ENCODE results near the gene ARID1B.

The ARID1B gene

DNA sequence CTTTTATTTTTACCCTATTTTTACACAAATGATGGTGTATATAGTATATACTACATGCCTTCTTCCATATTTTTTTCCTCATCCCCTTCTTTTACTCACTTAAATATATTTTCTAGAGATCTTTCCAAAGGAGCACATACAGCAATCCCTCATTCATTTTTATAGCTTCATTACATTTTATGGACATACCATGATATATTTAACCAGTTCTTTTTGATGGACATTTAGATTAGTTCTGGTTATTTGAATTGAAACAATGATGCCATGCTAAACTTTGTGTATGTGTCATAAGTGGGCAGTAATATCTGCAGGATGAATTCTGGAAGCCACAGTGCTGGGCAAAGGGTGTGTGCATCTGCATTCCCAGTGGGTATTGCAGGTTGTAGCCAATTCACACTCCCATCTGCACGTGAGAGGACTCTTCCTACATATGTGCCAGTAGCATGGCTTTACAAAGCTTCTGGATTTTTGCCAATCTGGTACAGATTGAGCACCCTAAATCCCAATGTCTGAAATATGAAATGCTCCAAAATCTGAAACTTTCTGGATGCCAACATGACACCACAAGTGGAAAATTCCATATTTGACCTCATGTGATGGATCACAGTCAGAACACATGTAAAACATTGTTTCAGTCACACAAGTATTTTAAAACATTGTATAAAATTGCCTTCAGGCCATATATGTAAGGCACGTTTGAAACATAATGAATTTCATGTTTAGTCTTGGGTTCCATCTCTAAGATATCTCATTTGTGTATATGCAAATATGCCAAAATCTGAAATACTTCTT is 127.2 kb downstream of the ARID1B start:
- TF ChIP-seq, protein P1, sequence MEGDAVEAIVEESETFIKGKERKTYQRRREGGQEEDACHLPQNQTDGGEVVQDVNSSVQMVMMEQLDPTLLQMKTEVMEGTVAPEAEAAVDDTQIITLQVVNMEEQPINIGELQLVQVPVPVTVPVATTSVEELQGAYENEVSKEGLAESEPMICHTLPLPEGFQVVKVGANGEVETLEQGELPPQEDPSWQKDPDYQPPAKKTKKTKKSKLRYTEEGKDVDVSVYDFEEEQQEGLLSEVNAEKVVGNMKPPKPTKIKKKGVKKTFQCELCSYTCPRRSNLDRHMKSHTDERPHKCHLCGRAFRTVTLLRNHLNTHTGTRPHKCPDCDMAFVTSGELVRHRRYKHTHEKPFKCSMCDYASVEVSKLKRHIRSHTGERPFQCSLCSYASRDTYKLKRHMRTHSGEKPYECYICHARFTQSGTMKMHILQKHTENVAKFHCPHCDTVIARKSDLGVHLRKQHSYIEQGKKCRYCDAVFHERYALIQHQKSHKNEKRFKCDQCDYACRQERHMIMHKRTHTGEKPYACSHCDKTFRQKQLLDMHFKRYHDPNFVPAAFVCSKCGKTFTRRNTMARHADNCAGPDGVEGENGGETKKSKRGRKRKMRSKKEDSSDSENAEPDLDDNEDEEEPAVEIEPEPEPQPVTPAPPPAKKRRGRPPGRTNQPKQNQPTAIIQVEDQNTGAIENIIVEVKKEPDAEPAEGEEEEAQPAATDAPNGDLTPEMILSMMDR (IDR thresholded peaks at IDR 0.05; ENCODE audit: low read depth, low read length, missing control alignments): no peak
- H3K4me3 ChIP-seq (replicated peaks; ENCODE audit: low read depth, low read length): no peak overlapping the region
- DNase-seq (ENCODE audit: extremely low read depth, low read depth): no peak

DNA sequence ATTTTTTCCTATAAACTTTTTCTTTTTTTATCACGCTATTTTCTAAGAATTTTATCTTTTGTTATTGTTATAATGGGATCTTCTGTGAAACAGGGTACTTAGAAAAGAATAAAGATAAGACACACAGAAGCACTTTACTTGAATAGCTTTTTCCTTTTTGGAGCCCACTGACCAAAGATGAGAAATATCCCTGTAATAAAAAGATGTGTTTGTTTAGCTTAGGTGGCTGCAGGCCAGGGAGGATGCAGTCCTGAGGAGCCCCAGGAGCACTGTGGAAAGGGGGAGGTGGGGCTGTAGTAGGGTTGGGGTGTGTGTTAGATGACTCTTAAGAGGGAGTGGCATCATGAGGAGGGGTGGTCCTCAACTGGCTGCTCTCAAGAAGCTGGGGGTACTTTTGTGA is 128.6 kb downstream of the ARID1B start:
- TF ChIP-seq, protein P1 (IDR thresholded peaks at IDR 0.05; ENCODE audit: low read depth, low read length, missing control alignments): no peak
- H3K4me3 ChIP-seq (replicated peaks; ENCODE audit: low read depth, low read length): no peak overlapping the region
- DNase-seq (ENCODE audit: extremely low read depth, low read depth): no peak

DNA sequence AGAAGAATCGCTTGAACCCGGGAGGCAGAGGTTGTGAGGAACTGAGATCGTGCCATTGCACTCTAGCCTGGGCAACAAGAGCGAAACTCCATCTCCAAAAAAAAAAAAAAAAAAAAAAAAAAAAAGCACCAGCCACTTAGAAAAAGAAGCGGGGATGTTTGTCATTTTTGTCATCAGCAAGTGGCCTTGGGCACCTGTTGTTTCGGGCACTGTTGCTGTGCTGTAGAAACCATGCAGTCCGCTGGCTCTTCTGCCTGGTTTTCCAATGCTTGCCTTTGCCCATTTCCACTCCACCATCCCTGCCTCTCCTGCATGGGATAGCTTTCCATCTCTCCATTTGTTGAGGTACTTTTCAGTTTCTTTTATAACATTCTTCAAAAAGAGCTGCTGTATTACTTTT is 129.3 kb downstream of the ARID1B start:
- TF ChIP-seq, protein P1 (IDR thresholded peaks at IDR 0.05; ENCODE audit: low read depth, low read length, missing control alignments): no peak
- no peak overlapping the region for H3K4me3 ChIP-seq (replicated peaks; ENCODE audit: low read depth, low read length)
- no peak for DNase-seq (ENCODE audit: extremely low read depth, low read depth)

DNA sequence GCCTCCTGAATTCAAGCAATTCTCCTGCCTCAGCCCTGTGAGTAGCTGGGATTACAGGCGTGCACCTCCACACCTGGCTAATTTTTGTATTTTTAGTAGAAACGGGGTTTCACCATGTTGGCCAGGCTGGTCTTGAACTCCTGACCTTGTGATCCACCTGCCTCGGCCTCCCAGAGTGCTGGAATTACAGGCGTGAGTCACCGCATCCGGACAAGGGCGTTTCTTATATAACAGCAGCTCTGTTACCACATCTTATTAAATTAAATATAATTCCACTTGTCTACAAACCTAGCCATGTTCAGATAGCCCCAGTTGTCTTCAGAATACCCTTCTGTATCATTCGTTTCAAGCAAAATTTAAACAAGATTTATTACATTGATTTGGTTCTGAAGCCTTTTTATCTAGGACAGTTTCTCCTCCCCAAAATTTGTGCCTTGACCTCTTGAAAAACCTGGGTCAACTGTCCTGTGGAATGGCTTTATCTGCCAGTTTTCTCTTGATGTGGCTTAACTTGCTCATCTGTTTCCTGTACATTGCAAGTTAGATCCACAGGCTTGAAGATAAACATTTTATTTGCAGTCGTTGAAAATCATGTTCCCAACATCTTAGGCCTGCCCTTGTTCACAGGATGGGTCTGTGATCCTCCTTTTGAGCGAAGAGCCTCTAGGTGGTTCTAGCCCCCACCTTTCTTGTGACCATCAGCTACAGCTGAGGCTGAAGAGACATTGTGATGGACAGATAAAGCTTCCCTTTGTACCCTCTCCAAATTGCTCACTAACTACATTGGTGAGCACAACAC is 132.2 kb downstream of the ARID1B start:
- no peak overlapping the region for H3K4me3 ChIP-seq (replicated peaks; ENCODE audit: low read depth, low read length)
- no peak for DNase-seq (ENCODE audit: extremely low read depth, low read depth)
- TF ChIP-seq, protein P1 (IDR thresholded peaks at IDR 0.05; ENCODE audit: low read depth, low read length, missing control alignments): no peak

DNA sequence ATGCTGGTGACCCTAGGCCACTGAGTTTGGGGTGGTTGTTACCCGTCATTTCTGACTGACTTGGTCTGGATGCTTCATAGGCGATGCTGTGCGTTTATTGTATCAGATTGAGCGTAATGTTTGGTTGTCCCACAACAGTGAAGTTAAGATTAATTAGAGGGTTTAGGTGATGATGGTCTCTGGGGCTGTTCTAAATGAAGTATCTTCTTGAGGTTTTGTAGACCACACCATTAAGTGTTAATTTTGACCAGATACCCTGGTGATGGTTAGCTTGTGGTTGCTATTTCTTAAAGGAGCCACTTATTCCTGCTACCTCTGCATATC is 132.8 kb downstream of the ARID1B start:
- TF ChIP-seq, protein P1 (IDR thresholded peaks at IDR 0.05; ENCODE audit: low read depth, low read length, missing control alignments): no peak
- DNase-seq (ENCODE audit: extremely low read depth, low read depth): no peak
- no peak overlapping the region for H3K4me3 ChIP-seq (replicated peaks; ENCODE audit: low read depth, low read length)

DNA sequence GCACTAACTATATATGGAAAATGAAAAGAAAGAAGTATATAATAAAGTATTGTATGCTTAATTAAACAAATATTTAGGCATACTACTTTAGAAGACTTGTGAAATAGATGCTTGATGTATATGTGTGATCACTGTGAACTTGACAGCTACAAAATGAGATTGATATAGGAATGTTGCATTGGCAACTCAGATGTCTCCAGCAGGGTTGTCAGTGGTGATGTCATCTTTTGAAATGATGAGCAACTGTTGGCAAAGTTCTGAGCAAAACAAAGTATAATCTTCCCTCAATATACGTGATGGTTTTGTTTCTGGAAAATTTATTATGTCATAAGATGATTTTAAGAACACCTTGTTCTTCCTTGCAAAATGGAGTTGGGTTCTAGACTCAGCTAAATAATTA is 133.8 kb downstream of the ARID1B start:
- DNase-seq (ENCODE audit: extremely low read depth, low read depth): no peak
- H3K4me3 ChIP-seq (replicated peaks; ENCODE audit: low read depth, low read length): no peak overlapping the region
- TF ChIP-seq, protein P1 (IDR thresholded peaks at IDR 0.05; ENCODE audit: low read depth, low read length, missing control alignments): no peak
